ENCODE results near the gene MKNK2.
"Not testable (repeated sequence)": the region's sequence is repeated elsewhere in the genome, so short reads cannot be mapped to it uniquely, and the experiment has no call there.

MKNK2 gene

GRCh38 chr19:2010135-2010668 is 40.8 kb downstream of the MKNK2 start:
- Mint-ChIP-seq H3K4me3 (no peak overlapping the region), H3K4me1 (peaks cover 13% of the 10 kb centered on the region)

DNA sequence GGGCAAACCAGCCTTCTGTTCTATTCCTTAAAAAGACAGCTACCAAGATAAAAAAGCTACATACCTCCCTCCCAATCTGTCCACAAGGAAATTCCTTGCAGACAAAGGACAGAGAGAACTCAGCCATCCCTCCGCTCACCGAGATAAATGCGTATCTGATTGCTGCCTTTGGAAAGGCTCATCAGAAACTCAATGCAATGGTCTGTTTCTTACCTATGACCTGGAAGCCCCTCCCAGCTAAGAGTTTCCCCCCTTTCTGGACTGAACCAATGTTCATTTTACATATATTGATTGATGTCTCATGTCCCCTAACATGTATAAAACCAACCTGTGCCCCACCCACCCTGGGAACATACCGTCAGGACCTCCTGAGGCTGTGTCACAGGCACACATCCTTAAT is 47.2 kb downstream of the MKNK2 start:
- Mint-ChIP-seq H3K27me3 (no peaks in the 10 kb centered on the region), H3K4me1 (peaks cover 3% of the 10 kb centered on the region), H3K36me3 (no peaks in the 10 kb centered on the region), H3K9me3 (no peaks in the 10 kb centered on the region), H3K4me3 (no peak overlapping the region), H3K27ac (peak overlapping the region; percentile 30)

More at GRCh38 chr19:2010135-2010668, 40.8 kb downstream of the MKNK2 start:
- no peaks in the 10 kb centered on the region for H3K9me3 Mint-ChIP-seq
- H3K36me3 Mint-ChIP-seq = no peaks in the 10 kb centered on the region
- H3K27me3 Mint-ChIP-seq = no peaks in the 10 kb centered on the region
- no peak overlapping the region for H3K27ac Mint-ChIP-seq

DNA sequence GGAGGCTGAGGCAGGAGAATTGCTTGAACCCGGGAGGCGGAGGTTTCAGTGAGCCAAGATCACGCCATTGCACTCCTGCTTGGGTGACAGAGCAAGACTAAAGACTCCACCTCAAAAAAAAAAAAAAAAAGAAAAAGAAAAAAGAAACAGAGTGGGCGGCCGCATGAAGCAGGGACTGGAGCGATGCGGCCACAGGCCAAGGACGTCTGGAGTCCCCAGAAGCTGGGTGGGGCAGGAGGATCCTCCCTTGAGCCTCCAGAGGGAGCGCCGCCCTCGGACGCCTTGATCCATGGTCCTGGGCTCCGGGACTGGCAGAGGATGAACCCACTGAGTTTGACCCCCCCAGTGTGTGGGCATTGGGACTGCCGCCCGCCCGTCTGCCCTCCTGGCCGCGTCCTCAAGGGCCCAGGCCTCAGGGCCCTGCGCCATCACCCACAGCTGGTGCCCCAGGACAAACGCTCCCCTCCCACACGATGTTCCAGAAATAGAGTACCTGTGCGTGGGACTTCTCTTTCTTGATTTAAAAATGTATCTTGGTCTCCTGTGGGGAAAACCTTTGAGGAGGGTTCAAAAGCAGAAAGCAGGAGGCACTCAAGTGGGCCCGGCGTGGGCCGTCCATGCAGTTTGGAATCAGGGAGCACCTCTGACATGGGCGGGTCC is 51.1 kb downstream of the MKNK2 start:
- Mint-ChIP-seq H3K9me3 (no peaks in the 10 kb centered on the region), H3K4me1 (peaks cover 3% of the 10 kb centered on the region), H3K4me3 (no peak overlapping the region), H3K27me3 (no peaks in the 10 kb centered on the region), H3K27ac (no peak overlapping the region), H3K36me3 (peaks cover 4% of the 10 kb centered on the region)

DNA sequence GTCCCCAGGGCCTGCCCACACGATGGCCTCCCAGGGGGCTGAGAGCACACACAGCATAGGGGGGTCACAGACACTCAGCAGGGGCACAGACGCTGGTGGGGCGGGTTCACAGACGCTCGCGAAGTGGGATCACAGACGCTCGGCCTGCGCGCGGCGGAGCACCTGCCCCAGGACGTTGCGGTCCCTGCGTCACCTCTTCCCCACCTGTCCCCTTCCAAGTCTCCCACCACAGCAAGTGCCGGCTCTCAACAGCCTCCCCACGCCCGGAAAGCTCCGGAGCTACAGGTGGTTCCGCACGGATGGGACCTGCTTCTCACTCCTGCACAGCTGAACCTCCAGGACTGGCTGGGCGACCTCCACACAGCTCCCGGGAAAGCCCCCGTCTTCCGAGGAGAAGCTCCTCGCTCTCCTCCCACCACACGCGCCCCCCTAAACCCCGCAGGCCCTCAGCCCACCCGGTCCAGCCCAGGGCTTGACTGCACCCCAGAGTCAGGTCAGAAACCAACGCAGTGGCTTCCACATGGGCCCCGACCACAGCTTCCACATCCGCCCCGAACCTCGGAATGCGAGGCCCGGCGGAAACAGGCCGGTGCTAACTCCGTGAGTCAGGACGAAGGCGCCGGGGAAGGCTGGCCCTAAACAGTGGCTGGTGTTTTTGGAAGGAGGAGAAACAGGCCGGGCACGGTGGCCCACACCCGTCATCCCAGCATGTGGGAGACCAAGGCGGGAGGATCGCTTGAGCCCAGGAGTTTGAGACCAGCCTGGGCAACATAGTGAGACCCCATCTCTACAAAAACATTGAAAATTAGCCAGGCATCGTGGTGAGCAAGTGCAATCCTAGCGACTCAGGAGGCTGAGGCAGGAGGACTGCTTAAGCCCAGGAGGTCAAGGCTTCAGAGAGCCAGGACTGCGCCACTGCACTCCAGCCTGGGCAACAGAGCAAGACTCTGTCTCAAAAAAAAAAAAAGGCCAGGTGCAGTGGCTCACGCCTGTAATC is 52.0 kb downstream of the MKNK2 start:
- no peak overlapping the region for H3K4me3 Mint-ChIP-seq
- H3K27ac Mint-ChIP-seq = no peak overlapping the region
- peaks cover 4% of the 10 kb centered on the region for H3K36me3 Mint-ChIP-seq
- H3K9me3 Mint-ChIP-seq = no peaks in the 10 kb centered on the region
- peaks cover 3% of the 10 kb centered on the region for H3K4me1 Mint-ChIP-seq
- H3K27me3 Mint-ChIP-seq = no peaks in the 10 kb centered on the region

GRCh38 chr19:1997353-1998233 is 53.5 kb downstream of the MKNK2 start:
- Mint-ChIP-seq H3K4me3 (no peak overlapping the region), H3K27ac (peak overlapping the region; percentile 76), H3K9me3 (no peaks in the 10 kb centered on the region), H3K27me3 (no peaks in the 10 kb centered on the region), H3K4me1 (peaks cover 3% of the 10 kb centered on the region), H3K36me3 (peaks cover 4% of the 10 kb centered on the region)

DNA sequence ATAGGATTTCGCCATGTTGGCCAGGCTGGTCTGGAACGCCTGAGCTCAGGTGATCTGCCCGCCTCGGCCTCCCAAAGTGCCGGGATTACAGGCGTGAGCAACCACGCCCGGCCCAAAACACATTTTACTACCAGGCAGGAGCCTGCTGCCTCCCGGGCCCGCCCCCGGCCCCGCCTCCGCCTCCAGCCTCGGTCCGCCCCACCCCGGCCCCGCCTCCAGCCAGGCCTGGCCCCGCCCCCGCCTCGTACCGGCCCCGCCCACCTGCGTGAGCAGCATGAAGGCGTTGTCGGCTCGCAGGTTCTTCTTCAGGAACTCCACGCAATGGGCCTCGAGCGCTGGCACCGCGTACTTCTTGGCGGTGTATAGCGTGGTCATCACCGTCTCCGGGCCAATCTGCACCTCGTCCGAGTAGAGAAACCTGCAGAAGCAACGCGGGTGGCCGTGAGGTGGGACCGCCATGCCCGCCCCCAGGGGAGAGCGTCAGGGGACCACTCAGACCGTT is 58.2 kb downstream of the MKNK2 start:
- peaks cover 3% of the 10 kb centered on the region for H3K36me3 Mint-ChIP-seq
- no peak overlapping the region for H3K27ac Mint-ChIP-seq
- H3K4me1 Mint-ChIP-seq = no peaks in the 10 kb centered on the region
- H3K9me3 Mint-ChIP-seq = no peaks in the 10 kb centered on the region
- no peaks in the 10 kb centered on the region for H3K27me3 Mint-ChIP-seq
- no peak overlapping the region for H3K4me3 Mint-ChIP-seq

DNA sequence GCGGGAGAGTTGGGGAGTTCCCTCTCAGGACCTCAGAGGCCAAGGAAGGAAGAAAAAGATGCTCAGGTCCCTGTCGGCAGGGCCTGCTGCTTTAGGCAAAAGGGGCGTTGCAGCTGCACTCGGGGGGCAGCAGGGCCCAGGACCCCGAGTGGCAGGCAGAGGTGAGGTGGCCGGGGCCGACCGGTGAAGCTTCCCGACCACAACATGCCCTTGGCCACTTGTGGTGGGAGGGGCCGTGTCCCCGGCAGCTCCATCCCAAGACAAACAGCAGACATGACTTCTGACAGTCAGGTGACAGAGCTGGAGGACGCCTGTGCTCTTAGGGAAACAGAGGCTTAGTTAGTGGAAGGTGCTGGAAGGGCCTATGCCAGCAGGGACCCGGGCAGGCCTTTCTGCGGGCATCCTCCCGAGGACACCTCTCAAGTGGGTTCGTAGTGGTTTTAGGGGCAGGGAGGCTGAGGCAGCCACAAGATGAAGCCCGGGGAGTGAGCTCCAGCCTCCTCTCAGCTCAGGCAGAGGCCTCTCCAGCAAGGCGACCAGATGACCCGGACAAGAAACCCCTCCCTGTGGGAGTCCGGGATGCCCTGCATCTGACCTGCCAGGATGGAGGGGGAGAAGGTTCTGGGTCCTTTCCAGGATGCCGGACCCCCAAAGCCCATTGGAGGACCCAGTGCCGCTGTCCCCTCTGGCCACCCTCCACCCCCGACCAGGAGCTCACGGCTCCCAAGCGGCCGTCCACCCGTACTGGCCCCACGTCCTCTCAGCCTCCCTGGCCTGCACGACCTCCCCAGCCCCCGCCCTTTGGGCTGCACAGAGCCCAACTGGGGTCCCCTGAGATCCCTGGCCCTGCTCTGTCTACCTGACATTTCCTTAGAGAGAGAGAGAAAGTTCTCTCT is 59.8 kb downstream of the MKNK2 start:
- Mint-ChIP-seq H3K4me1 (no peaks in the 10 kb centered on the region), H3K36me3 (no peaks in the 10 kb centered on the region), H3K9me3 (no peaks in the 10 kb centered on the region), H3K27me3 (no peaks in the 10 kb centered on the region), H3K27ac (no peak overlapping the region), H3K4me3 (no peak overlapping the region)

DNA sequence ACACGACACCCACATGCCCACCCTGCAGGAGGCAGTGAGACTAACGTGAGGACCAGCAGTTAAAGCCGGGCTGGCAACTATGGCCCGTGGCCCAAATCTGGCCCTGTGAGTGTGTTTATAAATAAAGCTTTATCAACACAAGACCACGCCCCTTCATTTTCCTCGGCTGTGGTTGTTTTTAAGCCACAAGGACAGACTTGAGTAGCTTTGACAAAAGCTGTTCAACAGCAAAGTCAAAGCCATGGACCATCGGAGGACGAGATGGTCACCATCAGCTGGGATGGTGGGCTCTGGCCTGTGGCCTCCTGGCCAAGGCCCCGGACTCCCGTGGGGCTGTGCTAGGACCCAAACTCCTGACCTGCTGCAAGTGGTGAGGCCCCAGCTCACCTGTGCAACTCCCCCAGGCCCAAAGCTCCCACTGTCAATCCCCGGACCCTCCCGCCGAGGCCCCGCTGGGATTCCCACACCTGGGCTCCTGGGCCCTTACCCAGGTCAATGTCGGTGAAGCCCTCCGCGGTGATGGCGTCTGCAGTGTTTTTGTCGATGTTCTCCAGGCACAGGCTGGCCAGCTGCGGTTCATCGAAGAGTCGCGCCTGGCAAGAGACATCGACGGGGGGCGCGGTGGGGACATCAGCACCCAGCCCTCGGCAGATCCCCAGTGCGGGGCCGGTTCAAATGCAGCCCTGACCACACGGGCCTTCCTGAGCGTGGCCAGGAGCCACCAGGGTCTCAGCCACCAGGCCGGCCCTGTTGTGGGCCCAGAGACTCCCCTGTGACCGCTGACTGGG is 60.6 kb downstream of the MKNK2 start:
- no peaks in the 10 kb centered on the region for H3K36me3 Mint-ChIP-seq
- no peaks in the 10 kb centered on the region for H3K27me3 Mint-ChIP-seq
- H3K27ac Mint-ChIP-seq = no peak overlapping the region
- no peaks in the 10 kb centered on the region for H3K9me3 Mint-ChIP-seq
- no peaks in the 10 kb centered on the region for H3K4me1 Mint-ChIP-seq
- H3K4me3 Mint-ChIP-seq = no peak overlapping the region

GRCh38 chr19:1989513-1990229 is 61.4 kb downstream of the MKNK2 start:
- H3K27me3 Mint-ChIP-seq = no peaks in the 10 kb centered on the region
- H3K9me3 Mint-ChIP-seq = no peaks in the 10 kb centered on the region
- no peak overlapping the region for H3K4me3 Mint-ChIP-seq
- H3K36me3 Mint-ChIP-seq = no peaks in the 10 kb centered on the region
- no peak overlapping the region for H3K27ac Mint-ChIP-seq
- H3K4me1 Mint-ChIP-seq = no peaks in the 10 kb centered on the region

DNA sequence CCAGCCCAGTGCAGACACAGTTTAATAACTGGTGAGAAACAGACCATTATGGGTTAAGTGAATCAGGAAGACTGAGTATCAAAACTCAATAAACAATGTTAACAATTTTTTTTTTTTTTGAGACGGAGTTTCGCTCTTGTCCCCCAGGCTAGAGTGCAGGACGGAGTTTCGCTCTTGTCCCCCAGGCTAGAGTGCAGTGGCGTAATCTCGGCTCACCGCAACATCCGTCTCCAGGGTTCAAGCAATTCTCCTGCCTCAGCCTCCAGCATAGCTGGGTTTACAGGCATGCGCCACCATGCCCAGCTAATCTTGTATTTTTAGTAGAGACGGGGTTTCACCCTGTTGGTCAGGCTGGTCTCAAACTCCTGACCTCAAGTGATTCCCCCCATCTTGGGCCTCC is 62.6 kb downstream of the MKNK2 start:
- not testable (repeated sequence) for H3K4me1 Mint-ChIP-seq, H3K4me3 Mint-ChIP-seq, H3K36me3 Mint-ChIP-seq, H3K9me3 Mint-ChIP-seq, H3K27me3 Mint-ChIP-seq
- peak overlapping the region; percentile 55 for H3K27ac Mint-ChIP-seq
